HFFc6 (cell line): ENCODE data around the gene CCDC33. TPM values are rescaled to one million over a fixed set of nuclear protein-coding genes. Genes with fewer than 3 reads are reported as not detected.

Experiments used
- DNase-seq: peaks from one replicate; pipeline ENCODE4 v3.0.0-alpha.2; 2018
- H3K27ac Mint-ChIP-seq: 2 replicates; pipeline ENCODE4 v1.8.0; 2020; ENCODE audit warnings: mild to moderate bottlenecking, mixed read lengths
- H3K27me3 Mint-ChIP-seq: 2 replicates; pipeline ENCODE4 v1.8.0; 2021; ENCODE audit warnings: mild to moderate bottlenecking, moderate library complexity, mixed read lengths; ENCODE audit not compliant: insufficient read depth
- H3K36me3 Mint-ChIP-seq: 2 replicates; pipeline ENCODE4 v1.8.0; 2021; ENCODE audit warnings: low read depth, mixed read lengths
- H3K4me1 Mint-ChIP-seq: 2 replicates; pipeline ENCODE4 v1.8.0; 2020; ENCODE audit warnings: low read depth, mixed read lengths
- H3K4me3 Mint-ChIP-seq: 2 replicates; pipeline ENCODE4 v1.8.0; 2020; ENCODE audit warnings: mild to moderate bottlenecking, moderate library complexity, mixed read lengths
- H3K9me3 Mint-ChIP-seq: 2 replicates; pipeline ENCODE4 v1.8.0; 2020; ENCODE audit warnings: mild to moderate bottlenecking, mixed read lengths
- CTCF ChIP-seq: fragments of 200-600 bp; sonication (generic); IDR thresholded peaks from 2 replicates; pipeline ENCODE4 v1.5.0; 2021; ENCODE audit warnings: antibody characterized with exemption, mild to moderate bottlenecking
- total RNA-seq, 6 experiments: library from RNA; stranded (reverse); fragmentation: NEBNext Ultra II Directional; extraction: Animal tissue kit (Norgen Biotek cat#: 25700); gene quantifications; 2 replicates in 1 of 6; 3 replicates in 5 of 6; pipeline ENCODE4 v1.2.3, GENCODE V29; 2021

The CCDC33 gene
- total RNA-seq, 6 experiments from 2014 or later = 0.30 TPM; not detected in 5

- H3K27me3 Mint-ChIP-seq = peaks cover under 1% of the 10 kb centered on the region; the same call in 1 of the 2 replicates
- no peak overlapping the region for H3K27ac Mint-ChIP-seq
- H3K9me3 Mint-ChIP-seq = no peaks in the 10 kb centered on the region
- DNase-seq = no peak
- peaks cover 11% of the 10 kb centered on the region for H3K4me1 Mint-ChIP-seq
- no peaks in the 10 kb centered on the region for H3K36me3 Mint-ChIP-seq
- H3K4me3 Mint-ChIP-seq = no peak overlapping the region
- no peak for TF ChIP-seq CTCF
Observed at GRCh38 chr15:74362482-74362881, 126.4 kb downstream of the CCDC33 start.

- Mint-ChIP-seq H3K27ac (peak overlapping the region; percentile 60), H3K4me3 (peak overlapping the region; percentile 80)
- DNase-seq = no peak
Observed at GRCh38 chr15:74364936-74365597, 128.9 kb downstream of the CCDC33 start.

GRCh38 chr15:74365598-74366445 lies 129.7 kb downstream of the CCDC33 start:
- TF ChIP-seq CTCF = peak; percentile 10; the same call in 1 of the 2 replicates
- H3K4me3 Mint-ChIP-seq = peak overlapping the region; percentile 80
- peak overlapping the region; percentile 60 for H3K27ac Mint-ChIP-seq
- H3K36me3 Mint-ChIP-seq = no peaks in the 10 kb centered on the region
- H3K27me3 Mint-ChIP-seq = peaks cover 11% of the 10 kb centered on the region
- peak; percentile 41 for DNase-seq
- H3K9me3 Mint-ChIP-seq = no peaks in the 10 kb centered on the region
- peaks cover 16% of the 10 kb centered on the region for H3K4me1 Mint-ChIP-seq

More at GRCh38 chr15:74364936-74365597, 128.9 kb downstream of the CCDC33 start:
- Mint-ChIP-seq H3K9me3 (no peaks in the 10 kb centered on the region), H3K4me1 (peaks cover 16% of the 10 kb centered on the region), H3K27me3 (peaks cover 6% of the 10 kb centered on the region), H3K36me3 (no peaks in the 10 kb centered on the region)
- TF ChIP-seq CTCF = no peak

GRCh38 chr15:74367296-74367854 lies 131.2 kb downstream of the CCDC33 start, which contains the start of gene CYP11A1:
Gene CYP11A1 (minus strand): TSS chr15:74367646. CDS start chr15:74367585, 61 bp downstream.
- Mint-ChIP-seq H3K9me3 (no peaks in the 10 kb centered on the region), H3K4me1 (peaks cover 16% of the 10 kb centered on the region), H3K27me3 (peaks cover 20% of the 10 kb centered on the region), H3K36me3 (no peaks in the 10 kb centered on the region), H3K27ac (no peak within 1 kb of the TSS), H3K4me3 (peak within 1 kb of the TSS; percentile 80)
- DNase-seq = no peak
- no peak for TF ChIP-seq CTCF

GRCh38 chr15:74368121-74368520 lies 132.0 kb downstream of the CCDC33 start:
- Mint-ChIP-seq H3K9me3 (no peaks in the 10 kb centered on the region), H3K27ac (no peak overlapping the region), H3K27me3 (peaks cover 23% of the 10 kb centered on the region), H3K4me3 (no peak overlapping the region), H3K4me1 (peaks cover 17% of the 10 kb centered on the region), H3K36me3 (no peaks in the 10 kb centered on the region)
- TF ChIP-seq CTCF = no peak
- DNase-seq = no peak
